OCI-LY1 (cell line): ENCODE data around the gene CLEC3A.

Source experiments
- CTCF ChIP-seq: fragments of 200-600 bp; sonication (generic), shearing (Covaris generic); IDR thresholded peaks from 2 replicates; pipeline ENCODE4 v1.5.1; 2017; ENCODE audit warnings: mild to moderate bottlenecking, antibody characterized with exemption, low read length, moderate library complexity, mixed read lengths
- EZH2 ChIP-seq: fragments of 200-600 bp; sonication (generic), shearing (Covaris generic); IDR thresholded peaks from 2 replicates; pipeline ENCODE4 v1.8.0; 2017; ENCODE audit warnings: borderline replicate concordance, mixed run types, mild to moderate bottlenecking, antibody characterized with exemption, low read length, moderate library complexity, mixed read lengths

GRCh38 chr16:78034530-78034929 lies 12.2 kb downstream of the CLEC3A start:
- TF ChIP-seq CTCF (no peak), EZH2 (no peak)
